Esophagus squamous epithelium (tissue), 4 donors: ENCODE results near the gene TMEM175.

Experiments
- CTCF ChIP-seq, 6 experiments: fragments of 450-650 bp in 4 of 6; fragments of 200-600 bp in 2 of 6; sonication (generic) in 2 of 6; IDR thresholded peaks; one replicate each; pipeline ENCODE4 v1.5.1; 2016 to 2019; ENCODE audit warnings: antibody characterized with exemption in 6 of 6, mild to moderate bottlenecking in 4 of 6, moderate library complexity in 4 of 6
- POLR2A ChIP-seq, 4 donors: fragments of 450-650 bp; IDR thresholded peaks; one replicate each; pipeline ENCODE4 v1.6.1; 2017; ENCODE audit warnings: antibody characterized with exemption in 4 of 4, mild to moderate bottlenecking in 4 of 4, moderate library complexity in 3 of 4

GRCh38 chr4:986879-987623, 54.8 kb downstream of the TMEM175 start, which contains the start of gene IDUA:
- TF ChIP-seq CTCF (IDR thresholded peaks at IDR 0.05): peak; percentile 23 to 45 (median 32)
- TF ChIP-seq POLR2A (IDR thresholded peaks at IDR 0.05): peak in 1 of 4 donors; percentile 12
